Nephron (organoid): ENCODE data around the gene RSRC2.
A peak's percentile ranks its signal among the peaks of the same experiment; 100 is the strongest.

Experiments
- H3K27ac Mint-ChIP-seq, 3 experiments: 2 replicates each; pipeline ENCODE4 v1.8.0; 2020; ENCODE audit warnings: mixed read lengths in 3 of 3, mild to moderate bottlenecking in 2 of 3, moderate library complexity in 1 of 3
- H3K27me3 Mint-ChIP-seq: 2 replicates; pipeline ENCODE4 v1.8.0; 2021; ENCODE audit warnings: low read depth, mild to moderate bottlenecking, moderate library complexity, mixed read lengths
- H3K36me3 Mint-ChIP-seq: 2 replicates; pipeline ENCODE4 v1.8.0; 2020; ENCODE audit warnings: low read depth, mixed read lengths
- H3K4me1 Mint-ChIP-seq: 2 replicates; pipeline ENCODE4 v1.8.0; 2020; ENCODE audit warnings: mixed read lengths
- H3K4me3 Mint-ChIP-seq, 3 experiments: 2 replicates each; pipeline ENCODE4 v1.8.0; 2020; ENCODE audit warnings: mild to moderate bottlenecking in 3 of 3, mixed read lengths in 3 of 3, moderate library complexity in 2 of 3
- H3K9me3 Mint-ChIP-seq: 2 replicates; pipeline ENCODE4 v1.8.0; 2020; ENCODE audit warnings: mixed read lengths
- CTCF ChIP-seq, 3 experiments: fragments of 200-600 bp; sonication (generic); IDR thresholded peaks; one replicate each; pipeline ENCODE4 v1.5.0; 2021; ENCODE audit warnings: antibody characterized with exemption in 3 of 3; ENCODE audit not compliant: unreplicated experiment in 3 of 3

Gene RSRC2

GRCh38 chr12:122505419-122506051, 21.2 kb downstream of the RSRC2 start:
- H3K9me3 Mint-ChIP-seq = no peaks in the 10 kb centered on the region
- no peaks in the 10 kb centered on the region for H3K27me3 Mint-ChIP-seq
- H3K4me1 Mint-ChIP-seq = peaks cover 7% of the 10 kb centered on the region
- H3K36me3 Mint-ChIP-seq = peaks cover 74% of the 10 kb centered on the region
- TF ChIP-seq CTCF (IDR thresholded peaks at IDR 0.05; ENCODE audit: unreplicated experiment in 3 of 3) = no peak
- no peak overlapping the region for H3K27ac Mint-ChIP-seq
- H3K4me3 Mint-ChIP-seq = no peak overlapping the region

GRCh38 chr12:122503783-122504590, 22.7 kb downstream of the RSRC2 start:
- H3K36me3 Mint-ChIP-seq = peaks cover 65% of the 10 kb centered on the region
- peaks cover 13% of the 10 kb centered on the region for H3K4me1 Mint-ChIP-seq
- no peaks in the 10 kb centered on the region for H3K27me3 Mint-ChIP-seq
- no peaks in the 10 kb centered on the region for H3K9me3 Mint-ChIP-seq
- TF ChIP-seq CTCF (IDR thresholded peaks at IDR 0.05; ENCODE audit: unreplicated experiment in 3 of 3) = no peak
- no peak overlapping the region for H3K4me3 Mint-ChIP-seq
- no peak overlapping the region for H3K27ac Mint-ChIP-seq

GRCh38 chr12:122503147-122503751, 23.5 kb downstream of the RSRC2 start:
- Mint-ChIP-seq H3K9me3 (no peaks in the 10 kb centered on the region), H3K27ac (no peak overlapping the region), H3K4me3 (no peak overlapping the region), H3K4me1 (peaks cover 19% of the 10 kb centered on the region), H3K27me3 (no peaks in the 10 kb centered on the region), H3K36me3 (peaks cover 58% of the 10 kb centered on the region)
- TF ChIP-seq CTCF (IDR thresholded peaks at IDR 0.05; ENCODE audit: unreplicated experiment in 3 of 3) = no peak

GRCh38 chr12:122501489-122501989, 25.2 kb downstream of the RSRC2 start:
- Mint-ChIP-seq H3K27ac (peak overlapping the region; percentile 85 to 100 (median 98)), H3K4me1 (peaks cover 19% of the 10 kb centered on the region), H3K36me3 (peaks cover 48% of the 10 kb centered on the region), H3K9me3 (no peaks in the 10 kb centered on the region), H3K27me3 (no peaks in the 10 kb centered on the region), H3K4me3 (peak overlapping the region; percentile 94 to 98 (median 96))
- no peak for TF ChIP-seq CTCF (IDR thresholded peaks at IDR 0.05; ENCODE audit: unreplicated experiment in 3 of 3)

GRCh38 chr12:122500685-122501488, 25.8 kb downstream of the RSRC2 start, which contains the start of gene ZCCHC8:
ZCCHC8 (minus strand) TSS chr12:122500932; CDS start chr12:122500840, 92 bp downstream.
- Mint-ChIP-seq H3K4me1 (peaks cover 19% of the 10 kb centered on the region), H3K27me3 (no peaks in the 10 kb centered on the region), H3K27ac (peak within 1 kb of the TSS; percentile 85 to 100 (median 98)), H3K4me3 (peak within 1 kb of the TSS; percentile 94 to 98 (median 96)), H3K9me3 (no peaks in the 10 kb centered on the region), H3K36me3 (peaks cover 44% of the 10 kb centered on the region)
- TF ChIP-seq CTCF (IDR thresholded peaks at IDR 0.05; ENCODE audit: unreplicated experiment in 3 of 3) = no peak
